ENCODE results near the gene ARHGEF18.

Gene ARHGEF18

GRCh38 chr19:7382694-7383093 lies 34.0 kb downstream of the ARHGEF18 start:
- TF ChIP-seq CTCF (IDR thresholded peaks at IDR 0.05; ENCODE audit: control insufficient read depth, insufficient read depth, low read depth, low read length, missing control alignments): no peak
- H3K4me3 ChIP-seq (ENCODE audit: control insufficient read depth, low read depth, low read length): no peak overlapping the region
- DNase-seq (ENCODE audit: low read depth): no peak

GRCh38 chr19:7383284-7383683 lies 34.5 kb downstream of the ARHGEF18 start:
- no peak for DNase-seq (ENCODE audit: low read depth)
- no peak overlapping the region for H3K4me3 ChIP-seq (ENCODE audit: control insufficient read depth, low read depth, low read length)
- TF ChIP-seq CTCF (IDR thresholded peaks at IDR 0.05; ENCODE audit: control insufficient read depth, insufficient read depth, low read depth, low read length, missing control alignments): no peak

GRCh38 chr19:7385062-7385461 lies 36.3 kb downstream of the ARHGEF18 start:
- H3K4me3 ChIP-seq (ENCODE audit: control insufficient read depth, low read depth, low read length): no peak overlapping the region
- TF ChIP-seq CTCF (IDR thresholded peaks at IDR 0.05; ENCODE audit: control insufficient read depth, insufficient read depth, low read depth, low read length, missing control alignments): no peak
- no peak for DNase-seq (ENCODE audit: low read depth)

GRCh38 chr19:7386308-7386707 lies 37.6 kb downstream of the ARHGEF18 start:
- no peak for TF ChIP-seq CTCF (IDR thresholded peaks at IDR 0.05; ENCODE audit: control insufficient read depth, insufficient read depth, low read depth, low read length, missing control alignments)
- H3K4me3 ChIP-seq (ENCODE audit: control insufficient read depth, low read depth, low read length): no peak overlapping the region
- no peak for DNase-seq (ENCODE audit: low read depth)

- H3K4me3 ChIP-seq (ENCODE audit: control insufficient read depth, low read depth, low read length): no peak overlapping the region
- TF ChIP-seq CTCF (IDR thresholded peaks at IDR 0.05; ENCODE audit: control insufficient read depth, insufficient read depth, low read depth, low read length, missing control alignments): no peak
- DNase-seq (ENCODE audit: low read depth): no peak
These were observed 38.0 kb downstream of the ARHGEF18 start for GRCh38 chr19:7386769-7387168.

GRCh38 chr19:7391218-7391670 lies 42.5 kb downstream of the ARHGEF18 start:
- no peak overlapping the region for H3K4me3 ChIP-seq (ENCODE audit: control insufficient read depth, low read depth, low read length)
- no peak for TF ChIP-seq CTCF (IDR thresholded peaks at IDR 0.05; ENCODE audit: control insufficient read depth, insufficient read depth, low read depth, low read length, missing control alignments)
- DNase-seq (ENCODE audit: low read depth): no peak

GRCh38 chr19:7393459-7393858 lies 44.7 kb downstream of the ARHGEF18 start:
- no peak for TF ChIP-seq CTCF (IDR thresholded peaks at IDR 0.05; ENCODE audit: control insufficient read depth, insufficient read depth, low read depth, low read length, missing control alignments)
- no peak overlapping the region for H3K4me3 ChIP-seq (ENCODE audit: control insufficient read depth, low read depth, low read length)
- DNase-seq (ENCODE audit: low read depth): no peak
